ENCODE results near the gene LRRC15. TPM values are rescaled to one million over a fixed set of nuclear protein-coding genes. Genes with fewer than 3 reads are reported as not detected.

Gene LRRC15
- total and polyA plus RNA-seq, 2 experiments from 2014 or later = 0.06 TPM; not detected in 1

DNA sequence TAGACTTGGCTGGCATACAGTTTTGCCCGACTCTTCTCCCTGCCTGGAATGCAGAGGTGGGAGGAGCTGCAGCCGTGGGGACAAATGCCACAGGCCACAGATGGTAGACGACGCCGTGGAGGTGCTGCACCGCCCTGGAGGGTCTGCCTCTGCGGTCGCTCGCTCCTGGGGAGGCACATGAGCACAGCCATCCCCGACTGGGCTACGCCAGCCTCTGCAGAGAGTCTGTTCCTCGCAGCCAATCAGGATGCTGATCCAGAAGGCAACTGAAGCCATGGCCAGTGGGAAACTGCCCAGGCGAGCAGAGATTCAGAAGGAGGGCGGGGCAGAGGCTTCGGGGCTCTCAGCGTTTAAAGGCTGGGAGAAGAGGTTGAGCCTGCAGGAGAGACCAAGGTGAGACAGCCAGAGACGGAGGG is 11.9 kb upstream of the LRRC15 start:
- no peaks in the 10 kb centered on the region for H3K9me3 ChIP-seq (ENCODE audit: low read depth)
- DNase-seq (ENCODE audit: low read depth in 1 of 2, low spot score in 1 of 2) = no peak
- H3K4me1 ChIP-seq (ENCODE audit: low read depth) = peaks cover 6% of the 10 kb centered on the region
- no peaks in the 10 kb centered on the region for H3K27me3 ChIP-seq
- H3K27ac ChIP-seq = no peak overlapping the region
- H3K4me3 ChIP-seq = no peak overlapping the region
- TF ChIP-seq, protein P1, sequence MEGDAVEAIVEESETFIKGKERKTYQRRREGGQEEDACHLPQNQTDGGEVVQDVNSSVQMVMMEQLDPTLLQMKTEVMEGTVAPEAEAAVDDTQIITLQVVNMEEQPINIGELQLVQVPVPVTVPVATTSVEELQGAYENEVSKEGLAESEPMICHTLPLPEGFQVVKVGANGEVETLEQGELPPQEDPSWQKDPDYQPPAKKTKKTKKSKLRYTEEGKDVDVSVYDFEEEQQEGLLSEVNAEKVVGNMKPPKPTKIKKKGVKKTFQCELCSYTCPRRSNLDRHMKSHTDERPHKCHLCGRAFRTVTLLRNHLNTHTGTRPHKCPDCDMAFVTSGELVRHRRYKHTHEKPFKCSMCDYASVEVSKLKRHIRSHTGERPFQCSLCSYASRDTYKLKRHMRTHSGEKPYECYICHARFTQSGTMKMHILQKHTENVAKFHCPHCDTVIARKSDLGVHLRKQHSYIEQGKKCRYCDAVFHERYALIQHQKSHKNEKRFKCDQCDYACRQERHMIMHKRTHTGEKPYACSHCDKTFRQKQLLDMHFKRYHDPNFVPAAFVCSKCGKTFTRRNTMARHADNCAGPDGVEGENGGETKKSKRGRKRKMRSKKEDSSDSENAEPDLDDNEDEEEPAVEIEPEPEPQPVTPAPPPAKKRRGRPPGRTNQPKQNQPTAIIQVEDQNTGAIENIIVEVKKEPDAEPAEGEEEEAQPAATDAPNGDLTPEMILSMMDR (IDR thresholded peaks at IDR 0.05; ENCODE audit: low read depth, low read length) = no peak
- H3K36me3 ChIP-seq = no peaks in the 10 kb centered on the region

DNA sequence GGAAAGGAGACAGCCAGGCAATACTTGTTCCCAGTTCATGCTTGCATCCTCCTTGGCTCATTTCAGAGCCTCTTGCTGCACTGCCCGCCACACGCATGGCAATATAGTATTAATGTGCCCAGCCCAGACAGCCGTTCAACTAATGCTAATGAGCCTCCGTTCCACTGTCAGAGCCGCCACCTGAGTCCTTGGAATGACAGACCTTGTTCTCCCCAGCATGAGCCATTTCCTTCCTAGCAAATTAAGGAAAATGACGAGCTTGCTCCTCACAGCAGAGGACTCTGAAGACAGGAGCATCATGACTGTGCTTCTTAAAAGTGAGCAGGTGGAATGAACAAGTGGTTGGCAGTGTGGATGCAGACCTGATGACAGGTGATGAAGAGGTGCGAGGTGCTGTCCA is 10.8 kb upstream of the LRRC15 start:
- Histone ChIP-seq H3K4me3 (no peak overlapping the region), H3K36me3 (no peaks in the 10 kb centered on the region), H3K27me3 (no peaks in the 10 kb centered on the region), H3K9me3 (ENCODE audit: low read depth) (no peaks in the 10 kb centered on the region), H3K27ac (no peak overlapping the region), H3K4me1 (ENCODE audit: low read depth) (peaks cover 6% of the 10 kb centered on the region)
- no peak for DNase-seq (ENCODE audit: low read depth in 1 of 2, low spot score in 1 of 2)
- TF ChIP-seq, protein P1 (IDR thresholded peaks at IDR 0.05; ENCODE audit: low read depth, low read length) = no peak

DNA sequence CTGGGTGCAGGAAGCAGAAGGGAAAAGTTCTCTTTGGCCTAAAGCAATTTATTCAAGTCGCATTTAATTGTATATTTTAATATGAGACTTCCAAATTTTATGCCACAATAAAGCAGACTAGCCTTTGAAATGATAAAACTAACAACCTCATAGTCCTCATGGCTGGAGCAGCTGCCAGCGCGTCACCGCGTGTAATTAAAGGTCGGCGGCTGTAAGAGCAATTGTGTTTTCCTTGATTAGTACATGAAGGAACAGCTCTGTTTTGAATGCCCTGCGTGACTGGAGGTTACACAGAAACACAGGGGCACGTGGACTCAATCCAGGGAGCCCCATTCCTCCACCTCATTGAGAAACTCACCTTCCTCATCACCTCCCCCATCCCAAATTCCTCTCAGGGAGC is 10.1 kb upstream of the LRRC15 start:
- Histone ChIP-seq H3K9me3 (ENCODE audit: low read depth) (no peaks in the 10 kb centered on the region), H3K27ac (no peak overlapping the region), H3K4me1 (ENCODE audit: low read depth) (peaks cover 6% of the 10 kb centered on the region), H3K36me3 (no peaks in the 10 kb centered on the region), H3K27me3 (no peaks in the 10 kb centered on the region), H3K4me3 (no peak overlapping the region)
- DNase-seq (ENCODE audit: low read depth in 1 of 2, low spot score in 1 of 2) = no peak
- TF ChIP-seq, protein P1 (IDR thresholded peaks at IDR 0.05; ENCODE audit: low read depth, low read length) = no peak

DNA sequence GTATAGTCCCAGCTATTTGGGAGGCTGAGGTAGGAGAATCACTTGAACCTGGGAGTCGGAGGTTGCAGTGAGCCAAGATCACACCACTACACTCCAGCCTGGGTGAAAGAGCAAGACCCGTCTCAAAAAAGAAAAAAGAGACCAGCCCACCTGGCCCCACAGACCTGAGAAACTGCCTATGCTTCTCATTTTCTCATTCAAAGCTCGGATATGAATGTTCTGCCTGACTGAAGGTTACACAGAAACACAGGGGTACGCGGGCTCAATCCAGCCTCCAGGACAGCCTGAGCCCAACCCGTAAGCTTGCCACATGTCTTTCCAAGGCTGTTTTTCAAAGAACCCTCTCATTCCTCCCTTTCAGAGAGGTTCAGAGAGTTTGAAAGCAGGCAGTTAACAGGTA is 9.7 kb upstream of the LRRC15 start:
- Histone ChIP-seq H3K9me3 (ENCODE audit: low read depth) (no peaks in the 10 kb centered on the region), H3K4me3 (no peak overlapping the region), H3K27ac (no peak overlapping the region), H3K4me1 (ENCODE audit: low read depth) (peaks cover 6% of the 10 kb centered on the region), H3K36me3 (no peaks in the 10 kb centered on the region), H3K27me3 (no peaks in the 10 kb centered on the region)
- DNase-seq (ENCODE audit: low read depth in 1 of 2, low spot score in 1 of 2) = no peak
- TF ChIP-seq, protein P1 (IDR thresholded peaks at IDR 0.05; ENCODE audit: low read depth, low read length) = no peak

DNA sequence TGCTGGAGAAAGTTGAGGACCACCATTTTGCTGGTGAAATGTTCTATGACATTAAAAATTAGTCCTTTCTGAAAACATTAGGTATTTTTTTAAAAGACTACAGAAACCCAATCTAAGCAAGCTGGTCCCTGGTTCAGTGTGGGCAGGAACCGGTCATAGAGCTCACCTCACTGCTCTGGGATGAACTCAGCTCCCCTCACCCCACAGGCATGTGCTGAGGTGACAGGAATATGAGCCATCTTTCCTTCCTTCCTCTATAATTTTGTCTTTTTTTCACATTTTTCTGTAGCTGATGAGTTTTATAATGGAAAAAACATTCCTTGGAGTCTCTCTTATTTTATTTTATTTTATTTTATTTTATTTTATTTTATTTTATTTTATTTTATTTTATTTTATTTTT is 8.2 kb upstream of the LRRC15 start:
- Histone ChIP-seq H3K27me3 (no peaks in the 10 kb centered on the region), H3K4me1 (ENCODE audit: low read depth) (peaks cover 6% of the 10 kb centered on the region), H3K27ac (no peak overlapping the region), H3K4me3 (no peak overlapping the region), H3K9me3 (ENCODE audit: low read depth) (no peaks in the 10 kb centered on the region), H3K36me3 (no peaks in the 10 kb centered on the region)
- TF ChIP-seq, protein P1 (IDR thresholded peaks at IDR 0.05; ENCODE audit: low read depth, low read length) = no peak
- DNase-seq (ENCODE audit: low read depth in 1 of 2, low spot score in 1 of 2) = no peak

DNA sequence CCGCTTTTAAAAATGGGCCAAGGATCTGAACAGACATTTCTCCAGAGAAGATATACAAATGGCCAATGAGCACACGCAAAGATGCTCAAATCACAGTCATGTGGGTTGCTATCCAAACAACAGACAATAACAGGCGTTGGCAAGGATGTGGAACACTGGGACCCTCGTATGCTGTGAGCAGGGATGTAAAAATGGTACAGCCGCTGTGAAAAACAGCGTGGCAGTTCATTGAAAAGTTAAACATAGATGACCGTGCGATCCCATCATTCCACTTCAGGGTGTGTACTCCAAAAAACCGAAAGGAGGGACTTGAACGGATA is 6.7 kb upstream of the LRRC15 start:
- peaks cover 6% of the 10 kb centered on the region for H3K4me1 ChIP-seq (ENCODE audit: low read depth)
- no peaks in the 10 kb centered on the region for H3K27me3 ChIP-seq
- H3K36me3 ChIP-seq = no peaks in the 10 kb centered on the region
- no peaks in the 10 kb centered on the region for H3K9me3 ChIP-seq (ENCODE audit: low read depth)
- no peak overlapping the region for H3K4me3 ChIP-seq
- TF ChIP-seq, protein P1 (IDR thresholded peaks at IDR 0.05; ENCODE audit: low read depth, low read length) = no peak
- H3K27ac ChIP-seq = no peak overlapping the region
- DNase-seq (ENCODE audit: low read depth in 1 of 2, low spot score in 1 of 2) = no peak
